ENCODE data around the gene CRNKL1.
A peak's percentile ranks its signal among the peaks of the same experiment; 100 is the strongest.
"Not testable (repeated sequence)": the region's sequence is repeated elsewhere in the genome, so short reads cannot be mapped to it uniquely, and the experiment has no call there.

CRNKL1 gene

GRCh38 chr20:20010639-20011500, 41.4 kb downstream of the CRNKL1 start:
- peak; percentile 85 for ATAC-seq
- TF ChIP-seq, protein P1, sequence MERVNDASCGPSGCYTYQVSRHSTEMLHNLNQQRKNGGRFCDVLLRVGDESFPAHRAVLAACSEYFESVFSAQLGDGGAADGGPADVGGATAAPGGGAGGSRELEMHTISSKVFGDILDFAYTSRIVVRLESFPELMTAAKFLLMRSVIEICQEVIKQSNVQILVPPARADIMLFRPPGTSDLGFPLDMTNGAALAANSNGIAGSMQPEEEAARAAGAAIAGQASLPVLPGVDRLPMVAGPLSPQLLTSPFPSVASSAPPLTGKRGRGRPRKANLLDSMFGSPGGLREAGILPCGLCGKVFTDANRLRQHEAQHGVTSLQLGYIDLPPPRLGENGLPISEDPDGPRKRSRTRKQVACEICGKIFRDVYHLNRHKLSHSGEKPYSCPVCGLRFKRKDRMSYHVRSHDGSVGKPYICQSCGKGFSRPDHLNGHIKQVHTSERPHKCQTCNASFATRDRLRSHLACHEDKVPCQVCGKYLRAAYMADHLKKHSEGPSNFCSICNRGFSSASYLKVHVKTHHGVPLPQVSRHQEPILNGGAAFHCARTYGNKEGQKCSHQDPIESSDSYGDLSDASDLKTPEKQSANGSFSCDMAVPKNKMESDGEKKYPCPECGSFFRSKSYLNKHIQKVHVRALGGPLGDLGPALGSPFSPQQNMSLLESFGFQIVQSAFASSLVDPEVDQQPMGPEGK (CRISPR knock-in tag; IDR thresholded peaks at IDR 0.05; ENCODE audit: borderline replicate concordance): no peak
- no peak for TF ChIP-seq CREB5 (CRISPR knock-in tag; IDR thresholded peaks at IDR 0.05; ENCODE audit: low read depth)
- no peak for TF ChIP-seq GLIS3 (CRISPR knock-in tag; IDR thresholded peaks at IDR 0.05)
- no peak for TF ChIP-seq PPARA (CRISPR knock-in tag; IDR thresholded peaks at IDR 0.05; ENCODE audit: borderline replicate concordance)
- no peak for TF ChIP-seq ZFP30 (CRISPR knock-in tag; IDR thresholded peaks at IDR 0.05)
- TF ChIP-seq, protein P2, sequence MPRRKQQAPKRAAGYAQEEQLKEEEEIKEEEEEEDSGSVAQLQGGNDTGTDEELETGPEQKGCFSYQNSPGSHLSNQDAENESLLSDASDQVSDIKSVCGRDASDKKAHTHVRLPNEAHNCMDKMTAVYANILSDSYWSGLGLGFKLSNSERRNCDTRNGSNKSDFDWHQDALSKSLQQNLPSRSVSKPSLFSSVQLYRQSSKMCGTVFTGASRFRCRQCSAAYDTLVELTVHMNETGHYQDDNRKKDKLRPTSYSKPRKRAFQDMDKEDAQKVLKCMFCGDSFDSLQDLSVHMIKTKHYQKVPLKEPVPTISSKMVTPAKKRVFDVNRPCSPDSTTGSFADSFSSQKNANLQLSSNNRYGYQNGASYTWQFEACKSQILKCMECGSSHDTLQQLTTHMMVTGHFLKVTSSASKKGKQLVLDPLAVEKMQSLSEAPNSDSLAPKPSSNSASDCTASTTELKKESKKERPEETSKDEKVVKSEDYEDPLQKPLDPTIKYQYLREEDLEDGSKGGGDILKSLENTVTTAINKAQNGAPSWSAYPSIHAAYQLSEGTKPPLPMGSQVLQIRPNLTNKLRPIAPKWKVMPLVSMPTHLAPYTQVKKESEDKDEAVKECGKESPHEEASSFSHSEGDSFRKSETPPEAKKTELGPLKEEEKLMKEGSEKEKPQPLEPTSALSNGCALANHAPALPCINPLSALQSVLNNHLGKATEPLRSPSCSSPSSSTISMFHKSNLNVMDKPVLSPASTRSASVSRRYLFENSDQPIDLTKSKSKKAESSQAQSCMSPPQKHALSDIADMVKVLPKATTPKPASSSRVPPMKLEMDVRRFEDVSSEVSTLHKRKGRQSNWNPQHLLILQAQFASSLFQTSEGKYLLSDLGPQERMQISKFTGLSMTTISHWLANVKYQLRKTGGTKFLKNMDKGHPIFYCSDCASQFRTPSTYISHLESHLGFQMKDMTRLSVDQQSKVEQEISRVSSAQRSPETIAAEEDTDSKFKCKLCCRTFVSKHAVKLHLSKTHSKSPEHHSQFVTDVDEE (CRISPR knock-in tag; IDR thresholded peaks at IDR 0.05): no peak

- no peak for ATAC-seq
- no peak for TF ChIP-seq ARNTL (CRISPR knock-in tag; IDR thresholded peaks at IDR 0.05; ENCODE audit: borderline replicate concordance, low read depth)
- no peak for TF ChIP-seq RARB (CRISPR knock-in tag; IDR thresholded peaks at IDR 0.05)
- no peak for TF ChIP-seq CSRNP3 (CRISPR knock-in tag; IDR thresholded peaks at IDR 0.05)
- TF ChIP-seq ZNF70 (CRISPR knock-in tag; IDR thresholded peaks at IDR 0.05): no peak
- no peak for TF ChIP-seq SNAI2 (CRISPR knock-in tag; IDR thresholded peaks at IDR 0.05)
- TF ChIP-seq CSDC2 (CRISPR knock-in tag; IDR thresholded peaks at IDR 0.05): no peak
- no peak for TF ChIP-seq ISL1 (CRISPR knock-in tag; IDR thresholded peaks at IDR 0.05)
- TF ChIP-seq OSR1 (CRISPR knock-in tag; IDR thresholded peaks at IDR 0.05): no peak
- TF ChIP-seq ESRRG (CRISPR knock-in tag; IDR thresholded peaks at IDR 0.05): no peak
- no peak for TF ChIP-seq ZFP30 (CRISPR knock-in tag; IDR thresholded peaks at IDR 0.05)
Observed at GRCh38 chr20:20009784-20010253, 42.4 kb downstream of the CRNKL1 start.

- TF ChIP-seq BACH2 (CRISPR knock-in tag; IDR thresholded peaks at IDR 0.05; ENCODE audit: borderline replicate concordance): no peak
- no peak for ATAC-seq
Observed at GRCh38 chr20:20005342-20005741, 46.9 kb downstream of the CRNKL1 start.

GRCh38 chr20:20003955-20004322, 48.3 kb downstream of the CRNKL1 start:
- ATAC-seq: not testable (repeated sequence)

DNA sequence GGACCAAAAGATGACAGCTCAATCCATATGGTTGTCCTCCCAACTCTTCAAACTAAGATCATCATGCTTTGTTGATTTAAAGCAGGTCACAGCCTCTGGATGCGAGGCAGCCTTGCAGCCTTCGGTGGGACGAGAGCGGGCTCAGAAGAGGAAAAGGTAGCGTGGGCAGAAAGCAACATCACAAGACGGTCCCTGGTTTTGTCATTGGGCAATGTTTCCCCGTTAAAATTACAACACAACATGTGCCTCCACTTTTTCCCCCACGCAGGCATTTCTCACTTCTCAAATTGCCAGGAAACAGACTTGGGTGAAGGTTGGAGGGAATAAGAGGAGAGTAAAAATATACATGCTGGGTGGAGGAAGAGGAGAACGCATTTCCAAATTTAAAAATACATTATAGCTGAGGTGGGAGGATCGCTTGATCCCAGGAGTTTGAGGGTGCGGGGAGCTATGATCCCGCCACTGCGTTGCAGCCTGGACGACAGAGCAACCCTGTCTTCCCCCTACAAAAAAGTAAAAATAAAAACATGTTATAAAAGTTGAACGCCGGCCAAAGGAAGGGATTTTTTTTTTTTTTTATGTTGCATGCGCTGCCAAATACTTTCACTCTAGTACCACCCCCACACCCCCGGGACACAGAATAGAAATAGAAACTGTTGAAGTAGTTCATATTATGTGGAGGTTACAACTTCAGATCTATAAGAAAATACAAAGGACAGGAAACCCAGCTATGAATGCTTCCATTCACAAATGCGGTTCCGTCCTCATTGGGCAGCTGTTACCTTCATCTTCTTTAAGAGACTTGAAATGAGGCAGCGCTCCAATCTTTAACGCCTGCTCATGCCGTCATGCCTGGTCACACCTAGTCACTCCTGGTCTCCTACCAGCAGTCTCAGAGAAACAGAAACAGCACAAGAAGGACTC, 49.0 kb downstream of the CRNKL1 start:
- no peak for TF ChIP-seq PPARA (CRISPR knock-in tag; IDR thresholded peaks at IDR 0.05; ENCODE audit: borderline replicate concordance)
- TF ChIP-seq SNAI2 (CRISPR knock-in tag; IDR thresholded peaks at IDR 0.05): no peak
- TF ChIP-seq ESRRG (CRISPR knock-in tag; IDR thresholded peaks at IDR 0.05): no peak
- no peak for TF ChIP-seq ZFP3 (CRISPR knock-in tag; IDR thresholded peaks at IDR 0.05)
- TF ChIP-seq, protein P1 (CRISPR knock-in tag; IDR thresholded peaks at IDR 0.05; ENCODE audit: borderline replicate concordance): no peak
- TF ChIP-seq TCF4 (CRISPR knock-in tag; IDR thresholded peaks at IDR 0.05; ENCODE audit: borderline replicate concordance): no peak
- TF ChIP-seq GLIS3 (CRISPR knock-in tag; IDR thresholded peaks at IDR 0.05): no peak
- TF ChIP-seq CSDC2 (CRISPR knock-in tag; IDR thresholded peaks at IDR 0.05): no peak
- TF ChIP-seq ZNF8 (CRISPR knock-in tag; IDR thresholded peaks at IDR 0.05): no peak
- no peak for TF ChIP-seq ZC3H10 (CRISPR knock-in tag; IDR thresholded peaks at IDR 0.05)
- no peak for TF ChIP-seq BACH2 (CRISPR knock-in tag; IDR thresholded peaks at IDR 0.05; ENCODE audit: borderline replicate concordance)
- ATAC-seq: no peak
